Hepatocyte (in vitro differentiated cells): ENCODE measurements around the gene MTURN. TPM values are rescaled to one million over a fixed set of nuclear protein-coding genes. Genes with fewer than 3 reads are reported as not detected.
"Not testable (repeated sequence)": the region's sequence is repeated elsewhere in the genome, so short reads cannot be mapped to it uniquely, and the experiment has no call there.

Source experiments
- DNase-seq: peaks from one replicate; pipeline ENCODE4 v3.0.0-alpha.2; 2016; ENCODE audit warnings: low spot score
- H2AFZ ChIP-seq: fragments of 200-600 bp; sonication (generic); 2 replicates; pipeline ENCODE4 v1.6.0; 2016; ENCODE audit warnings: antibody characterized with exemption, mild to moderate bottlenecking
- H3K27ac ChIP-seq: fragments of 200-600 bp; sonication (generic); 2 replicates; pipeline ENCODE4 v1.5.1; 2016; ENCODE audit warnings: mild to moderate bottlenecking
- H3K27me3 ChIP-seq: fragments of 200-600 bp; sonication (generic); 2 replicates; pipeline ENCODE4 v1.6.1; 2016
- H3K36me3 ChIP-seq: fragments of 200-600 bp; sonication (generic); replicated peaks from 2 replicates; pipeline ENCODE4 v1.5.1; 2016; ENCODE audit warnings: low read depth; ENCODE audit not compliant: insufficient read depth
- H3K4me1 ChIP-seq: fragments of 200-600 bp; sonication (generic); 2 replicates; pipeline ENCODE4 v1.5.1; 2016; ENCODE audit warnings: mild to moderate bottlenecking, moderate library complexity; ENCODE audit not compliant: insufficient read depth
- H3K4me2 ChIP-seq: fragments of 200-600 bp; sonication (generic); 2 replicates; pipeline ENCODE4 v1.6.0; 2016
- H3K4me3 ChIP-seq: fragments of 200-600 bp; sonication (generic); 2 replicates; pipeline ENCODE4 v1.5.1; 2016; ENCODE audit warnings: mild to moderate bottlenecking
- H3K79me2 ChIP-seq: fragments of 200-600 bp; sonication (generic); 2 replicates; pipeline ENCODE4 v1.6.0; 2017; ENCODE audit warnings: mild to moderate bottlenecking
- H3K9me2 ChIP-seq: fragments of 200-600 bp; sonication (generic); replicated peaks from 2 replicates; pipeline ENCODE4 v1.6.0; 2017; ENCODE audit warnings: mild to moderate bottlenecking; ENCODE audit not compliant: insufficient read depth
- H3K9me3 ChIP-seq: fragments of 200-600 bp; sonication (generic); 2 replicates; pipeline ENCODE4 v1.5.1; 2016; ENCODE audit warnings: low read depth, mild to moderate bottlenecking
- H4K20me1 ChIP-seq: fragments of 200-600 bp; sonication (generic); 2 replicates; pipeline ENCODE4 v1.6.0; 2016; ENCODE audit warnings: mild to moderate bottlenecking; ENCODE audit not compliant: insufficient read depth, poor library complexity, severe bottlenecking
- CTCF ChIP-seq: fragments of 200-600 bp; sonication (generic); IDR thresholded peaks from 2 replicates; pipeline ENCODE4 v1.5.1; 2016; ENCODE audit warnings: antibody characterized with exemption, mild to moderate bottlenecking; ENCODE audit not compliant: poor library complexity
- EZH2 ChIP-seq: fragments of 200-600 bp; sonication (generic); IDR thresholded peaks from 2 replicates; pipeline ENCODE4 v1.6.1; 2016; ENCODE audit warnings: antibody characterized with exemption, mild to moderate bottlenecking, borderline replicate concordance
- EZH2phosphoT487 ChIP-seq: fragments of 200-600 bp; sonication (generic); IDR thresholded peaks from one replicate; pipeline ENCODE4 v1.6.1; 2018; ENCODE audit warnings: antibody characterized with exemption, mild to moderate bottlenecking, low read depth, moderate library complexity; ENCODE audit not compliant: unreplicated experiment, severe bottlenecking
- WGBS: methylation state at CpG from one replicate; pipeline ENCODE4 v1.1.6; 2016; ENCODE audit warnings: low lambda C conversion rate; ENCODE audit errors: missing lambda C conversion rate; 5-methylcytosine and 5-hydroxymethylcytosine counted together
- polyA plus RNA-seq: library from polyadenylated mRNA; unstranded; fragments of >200 nt; fragmentation: Nextera tagmentation; extraction: Ambion mirVana; gene quantifications from 2 replicates; pipeline ENCODE4 v1.2.1, GENCODE V29; 2016
- total RNA-seq: library from RNA; depleted of rRNA; stranded (reverse); fragments of >200 nt; gene quantifications from 2 replicates; pipeline ENCODE4 v1.2.3, GENCODE V29; 2014

Gene MTURN
- total and polyA plus RNA-seq, 2 experiments from 2014 or later: 4.5 to 14.5 TPM

DNA sequence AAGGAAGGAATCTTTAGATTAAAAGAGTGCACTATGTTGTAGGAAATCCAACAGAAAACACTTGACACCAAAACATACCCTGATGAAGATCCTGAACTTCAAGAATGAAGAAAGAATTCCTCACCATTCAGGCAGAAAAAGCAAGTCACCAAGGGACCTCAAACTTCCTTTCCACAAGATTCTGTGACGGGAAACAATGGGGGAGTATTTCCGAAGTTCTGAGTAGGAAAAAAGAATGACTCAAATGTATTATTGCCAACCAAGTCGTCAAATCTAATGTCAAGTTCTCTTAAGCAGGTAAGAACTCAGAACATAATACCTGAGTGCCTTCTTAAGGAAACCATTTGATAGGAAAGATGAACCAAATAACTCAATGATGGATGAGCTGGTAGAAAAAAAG lies 44.7 kb upstream of the MTURN start:
- Histone ChIP-seq H3K9me2 (no peaks in the 10 kb centered on the region), H3K4me3 (no peak overlapping the region), H3K4me2 (no peak overlapping the region), H3K27ac (no peak overlapping the region), H3K36me3 (no peaks in the 10 kb centered on the region), H3K4me1 (no peaks in the 10 kb centered on the region), H4K20me1 (no peaks in the 10 kb centered on the region), H3K79me2 (no peaks in the 10 kb centered on the region), H3K9me3 (no peaks in the 10 kb centered on the region), H3K27me3 (no peaks in the 10 kb centered on the region), H2AFZ (no peak overlapping the region)
- TF ChIP-seq CTCF (no peak), EZH2 (no peak), EZH2phosphoT487 (no peak)
- WGBS: 92% methylated on average over 3 of the region's 3 CpGs
- no peak for DNase-seq

GRCh38 chr7:30091491-30091912 lies 43.3 kb upstream of the MTURN start:
- no peaks in the 10 kb centered on the region for H4K20me1 ChIP-seq
- no peak for DNase-seq
- WGBS: 78% methylated on average over 2 of the region's 2 CpGs
- H2AFZ ChIP-seq: no peak overlapping the region
- H3K27me3 ChIP-seq: no peaks in the 10 kb centered on the region
- H3K36me3 ChIP-seq: no peaks in the 10 kb centered on the region
- TF ChIP-seq EZH2phosphoT487: no peak
- no peak for TF ChIP-seq CTCF
- no peak for TF ChIP-seq EZH2
- H3K9me3 ChIP-seq: no peaks in the 10 kb centered on the region
- H3K27ac ChIP-seq: no peak overlapping the region
- H3K4me1 ChIP-seq: no peaks in the 10 kb centered on the region
- no peak overlapping the region for H3K4me3 ChIP-seq
- no peak overlapping the region for H3K4me2 ChIP-seq
- no peaks in the 10 kb centered on the region for H3K9me2 ChIP-seq
- H3K79me2 ChIP-seq: no peaks in the 10 kb centered on the region

DNA sequence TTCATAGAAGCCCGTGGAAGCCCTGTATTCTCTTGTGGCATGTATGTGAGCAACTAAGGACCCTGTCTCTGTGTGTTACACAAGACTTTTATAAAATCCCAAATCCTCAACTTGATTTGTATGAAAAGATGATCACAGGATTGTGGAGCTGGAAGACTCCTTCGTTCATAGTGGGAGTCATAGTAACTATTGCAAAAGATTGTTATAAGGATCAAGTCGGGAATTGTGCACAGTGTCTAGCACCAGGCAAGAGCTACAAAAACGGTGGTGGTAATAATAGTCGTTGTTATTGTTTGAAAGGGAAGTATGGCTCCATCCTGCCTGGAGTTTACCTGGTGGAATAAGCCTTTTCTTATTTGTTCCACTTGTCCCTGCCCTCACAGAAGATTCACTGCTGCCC lies 42.8 kb upstream of the MTURN start:
- no peak for TF ChIP-seq EZH2phosphoT487
- WGBS: 96% methylated on average over 5 of the region's 5 CpGs
- Histone ChIP-seq H3K4me2 (no peak overlapping the region), H3K4me3 (no peak overlapping the region), H2AFZ (no peak overlapping the region), H4K20me1 (no peaks in the 10 kb centered on the region), H3K27ac (no peak overlapping the region), H3K27me3 (no peaks in the 10 kb centered on the region), H3K4me1 (no peaks in the 10 kb centered on the region), H3K36me3 (no peaks in the 10 kb centered on the region), H3K9me3 (no peaks in the 10 kb centered on the region), H3K79me2 (no peaks in the 10 kb centered on the region), H3K9me2 (no peaks in the 10 kb centered on the region)
- DNase-seq: no peak

GRCh38 chr7:30093420-30093952 lies 41.3 kb upstream of the MTURN start:
- H3K9me2 ChIP-seq: no peaks in the 10 kb centered on the region
- no peak for TF ChIP-seq CTCF
- TF ChIP-seq EZH2: no peak
- TF ChIP-seq EZH2phosphoT487: no peak
- H3K36me3 ChIP-seq: no peaks in the 10 kb centered on the region
- H3K9me3 ChIP-seq: no peaks in the 10 kb centered on the region
- H3K27me3 ChIP-seq: no peaks in the 10 kb centered on the region
- no peak overlapping the region for H3K27ac ChIP-seq
- WGBS: 68% methylated on average over 5 of the region's 5 CpGs
- H4K20me1 ChIP-seq: no peaks in the 10 kb centered on the region
- H3K4me2 ChIP-seq: no peak overlapping the region
- H3K4me3 ChIP-seq: no peak overlapping the region
- H3K79me2 ChIP-seq: no peaks in the 10 kb centered on the region
- no peak overlapping the region for H2AFZ ChIP-seq
- DNase-seq: peak; percentile 50
- no peaks in the 10 kb centered on the region for H3K4me1 ChIP-seq

- H3K27ac ChIP-seq, H3K4me3 ChIP-seq, H3K4me1 ChIP-seq, H3K79me2 ChIP-seq, H3K9me3 ChIP-seq, H4K20me1 ChIP-seq, H3K27me3 ChIP-seq, H2AFZ ChIP-seq, DNase-seq, H3K4me2 ChIP-seq, H3K36me3 ChIP-seq, H3K9me2 ChIP-seq: not testable (repeated sequence)
- 97% methylated on average over 21 of the region's 21 CpGs for WGBS
Observed at GRCh38 chr7:30098599-30098998, 36.2 kb upstream of the MTURN start.
